Measurements from ENCODE around the gene LSM5.

Gene LSM5

DNA sequence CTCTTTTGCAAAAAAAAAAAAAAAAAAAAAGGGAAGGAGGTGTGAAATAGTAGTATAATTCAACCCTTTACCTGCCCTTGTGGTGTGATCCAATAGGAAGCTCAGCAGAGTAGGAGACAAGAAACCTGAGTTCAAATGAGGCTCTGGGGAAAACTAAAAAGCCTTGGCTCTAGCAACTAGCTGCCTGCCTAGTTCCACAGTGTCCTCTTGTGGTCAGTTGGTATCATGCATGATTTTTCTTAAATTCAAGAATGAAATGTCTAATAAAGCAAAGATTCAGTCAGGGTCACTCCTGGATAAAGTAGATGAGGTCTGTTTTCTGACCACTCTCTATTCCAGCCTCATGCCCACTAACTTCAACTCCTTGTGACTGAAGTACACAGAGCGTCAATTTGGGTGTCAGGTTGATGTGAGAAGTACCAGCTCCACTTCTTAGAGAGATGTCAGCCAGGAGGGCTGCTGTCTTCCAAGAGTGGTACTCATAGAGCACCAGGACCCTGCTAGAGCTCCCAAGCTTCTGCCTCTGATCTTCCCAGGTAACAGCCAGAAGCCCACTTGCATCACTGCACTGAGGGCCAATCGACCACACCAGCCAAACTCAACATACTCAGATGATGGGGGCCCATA lies 10.5 kb downstream of the LSM5 start:
- WGBS (ENCODE audit: extremely low coverage, insufficient coverage, insufficient read length): no CpG with 5 or more reads among the region's 2 CpGs
- H3K18ac ChIP-seq (ENCODE audit: low read length): no peak overlapping the region
- no peak overlapping the region for H3K9ac ChIP-seq (ENCODE audit: low read length)
- H2AFZ ChIP-seq (ENCODE audit: insufficient read depth, low read length, poor library complexity): no peak overlapping the region
- H2AK5ac ChIP-seq (ENCODE audit: low read length): no peak overlapping the region
- no peak overlapping the region for H2BK120ac ChIP-seq (ENCODE audit: insufficient read depth, low read length, poor library complexity)
- H3K14ac ChIP-seq (ENCODE audit: low read length): no peak overlapping the region
- no peak overlapping the region for H4K12ac ChIP-seq (ENCODE audit: low read depth, low read length)
- no peaks in the 10 kb centered on the region for H3K27me3 ChIP-seq (ENCODE audit: insufficient read depth, low read length)
- H3K4me1 ChIP-seq (ENCODE audit: control insufficient read depth in 1 of 2, insufficient read depth in 2 of 2, low read length in 2 of 2): peaks cover 4 to 7% of the 10 kb centered on the region in 2 experiments
- no peak overlapping the region for H4K91ac ChIP-seq (ENCODE audit: low read depth, low read length)
- peak; percentile 42 to 82 for DNase-seq
- H3K36me3 ChIP-seq (ENCODE audit: control insufficient read depth in 1 of 2, insufficient read depth in 2 of 2, low read length in 2 of 2): no peaks in the 10 kb centered on the region
- H3K79me1 ChIP-seq (ENCODE audit: low read length): peaks cover 10% of the 10 kb centered on the region
- no peaks in the 10 kb centered on the region for H3K79me2 ChIP-seq (ENCODE audit: control insufficient read depth, insufficient read depth, low read length, poor library complexity)
- no peak overlapping the region for H3K4me2 ChIP-seq (ENCODE audit: low read length)
- no peak overlapping the region for H2BK5ac ChIP-seq (ENCODE audit: low read depth, low read length, poor library complexity)
- no peak overlapping the region for H3K23ac ChIP-seq (ENCODE audit: low read length)
- no peak overlapping the region for H2BK12ac ChIP-seq (ENCODE audit: low read length)
- no peak overlapping the region for H3K4ac ChIP-seq (ENCODE audit: low read depth, low read length)
- H3K9me3 ChIP-seq (ENCODE audit: insufficient read depth, low read depth, low read length): no peaks in the 10 kb centered on the region
- no peak overlapping the region for H3K27ac ChIP-seq (ENCODE audit: low read depth, low read length)
- H4K8ac ChIP-seq (ENCODE audit: low read depth, low read length): no peak overlapping the region
- H3K4me3 ChIP-seq (ENCODE audit: low read depth, low read length): no peak overlapping the region

DNA sequence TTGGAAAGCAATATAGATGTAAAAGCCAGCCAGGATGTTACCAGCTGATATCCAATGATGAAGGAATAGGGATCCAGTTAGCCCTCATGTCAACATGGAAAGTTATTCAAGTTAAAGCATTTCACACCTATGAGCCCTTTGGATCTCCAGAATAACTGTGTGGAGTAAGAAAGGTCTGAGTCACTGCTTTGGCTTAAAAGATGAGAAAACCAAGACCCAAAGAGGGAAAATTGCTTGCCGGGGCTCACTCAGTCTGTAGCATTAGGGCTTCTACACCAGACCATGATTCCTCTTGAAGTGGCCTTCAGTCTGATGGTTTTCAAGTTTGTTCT lies 12.6 kb downstream of the LSM5 start:
- Histone ChIP-seq H2BK5ac (ENCODE audit: low read depth, low read length, poor library complexity) (no peak overlapping the region), H3K4ac (ENCODE audit: low read depth, low read length) (no peak overlapping the region), H3K27ac (ENCODE audit: low read depth, low read length) (no peak overlapping the region), H3K36me3 (ENCODE audit: control insufficient read depth in 1 of 2, insufficient read depth in 2 of 2, low read length in 2 of 2) (no peaks in the 10 kb centered on the region), H3K4me2 (ENCODE audit: low read length) (no peak overlapping the region), H2AK5ac (ENCODE audit: low read length) (no peak overlapping the region), H3K4me1 (ENCODE audit: control insufficient read depth in 1 of 2, insufficient read depth in 2 of 2, low read length in 2 of 2) (peaks cover 4 to 7% of the 10 kb centered on the region in 2 experiments), H3K9ac (ENCODE audit: low read length) (no peak overlapping the region), H3K14ac (ENCODE audit: low read length) (no peak overlapping the region), H4K91ac (ENCODE audit: low read depth, low read length) (no peak overlapping the region), H4K8ac (ENCODE audit: low read depth, low read length) (no peak overlapping the region), H3K79me2 (ENCODE audit: control insufficient read depth, insufficient read depth, low read length, poor library complexity) (no peaks in the 10 kb centered on the region), H4K12ac (ENCODE audit: low read depth, low read length) (no peak overlapping the region), H3K9me3 (ENCODE audit: insufficient read depth, low read depth, low read length) (no peaks in the 10 kb centered on the region), H3K79me1 (ENCODE audit: low read length) (peaks cover 13% of the 10 kb centered on the region), H3K4me3 (ENCODE audit: low read depth, low read length) (no peak overlapping the region), H2BK12ac (ENCODE audit: low read length) (no peak overlapping the region), H3K23ac (ENCODE audit: low read length) (no peak overlapping the region), H3K18ac (ENCODE audit: low read length) (no peak overlapping the region), H2BK120ac (ENCODE audit: insufficient read depth, low read length, poor library complexity) (no peak overlapping the region), H2AFZ (ENCODE audit: insufficient read depth, low read length, poor library complexity) (no peak overlapping the region), H3K27me3 (ENCODE audit: insufficient read depth, low read length) (no peaks in the 10 kb centered on the region)
- DNase-seq: no peak
- no CpG with 5 or more reads among the region's 1 CpG for WGBS (ENCODE audit: extremely low coverage, insufficient coverage, insufficient read length)

DNA sequence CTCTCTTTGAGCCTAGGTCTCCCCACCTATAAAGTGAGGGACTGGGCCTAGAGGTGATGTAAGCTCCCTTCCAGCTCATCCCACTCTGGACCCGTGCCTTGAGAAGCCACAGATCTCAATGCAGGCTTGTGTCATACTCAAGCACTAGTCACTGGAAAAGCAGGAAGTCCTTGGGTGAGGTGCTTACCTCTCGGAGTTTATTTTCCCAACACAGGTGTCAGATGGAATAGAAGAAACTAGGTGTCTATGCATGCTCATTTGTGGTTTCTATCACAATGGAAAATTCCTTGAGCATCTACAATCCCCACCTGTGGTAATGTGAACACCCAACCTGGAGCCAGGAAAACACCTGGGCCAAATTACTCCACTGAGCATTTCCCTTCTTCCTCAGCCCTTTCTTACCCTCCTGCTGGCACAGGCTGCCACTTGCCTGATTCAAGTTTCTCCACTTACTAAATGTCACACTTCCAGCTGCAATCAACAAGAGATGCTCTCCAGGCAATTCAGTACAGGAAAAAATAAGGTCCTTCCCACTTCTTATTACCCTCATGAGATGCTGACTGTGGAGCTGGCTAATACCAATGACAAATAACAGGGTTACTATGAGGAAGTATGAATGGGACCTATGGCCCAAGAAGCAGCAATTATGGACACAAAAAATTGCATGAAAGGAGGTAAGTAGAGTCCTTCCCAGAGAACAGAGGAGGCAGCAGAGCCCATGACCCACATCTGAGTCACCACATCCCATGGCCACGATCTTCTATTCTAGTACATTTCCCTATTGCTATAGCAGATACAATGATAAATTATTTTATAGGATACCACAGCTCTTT lies 13.1 kb downstream of the LSM5 start:
- Histone ChIP-seq H2BK5ac (ENCODE audit: low read depth, low read length, poor library complexity) (no peak overlapping the region), H3K18ac (ENCODE audit: low read length) (no peak overlapping the region), H3K4ac (ENCODE audit: low read depth, low read length) (no peak overlapping the region), H3K36me3 (ENCODE audit: control insufficient read depth in 1 of 2, insufficient read depth in 2 of 2, low read length in 2 of 2) (no peaks in the 10 kb centered on the region), H3K27ac (ENCODE audit: low read depth, low read length) (no peak overlapping the region), H3K79me1 (ENCODE audit: low read length) (peaks cover 13% of the 10 kb centered on the region), H4K12ac (ENCODE audit: low read depth, low read length) (no peak overlapping the region), H4K91ac (ENCODE audit: low read depth, low read length) (no peak overlapping the region), H3K27me3 (ENCODE audit: insufficient read depth, low read length) (no peaks in the 10 kb centered on the region), H3K79me2 (ENCODE audit: control insufficient read depth, insufficient read depth, low read length, poor library complexity) (no peaks in the 10 kb centered on the region), H2BK12ac (ENCODE audit: low read length) (peak overlapping the region; percentile 6), H3K14ac (ENCODE audit: low read length) (no peak overlapping the region), H3K9me3 (ENCODE audit: insufficient read depth, low read depth, low read length) (no peaks in the 10 kb centered on the region), H2AFZ (ENCODE audit: insufficient read depth, low read length, poor library complexity) (no peak overlapping the region), H2BK120ac (ENCODE audit: insufficient read depth, low read length, poor library complexity) (no peak overlapping the region), H3K4me2 (ENCODE audit: low read length) (no peak overlapping the region), H3K9ac (ENCODE audit: low read length) (no peak overlapping the region), H3K4me3 (ENCODE audit: low read depth, low read length) (no peak overlapping the region), H4K8ac (ENCODE audit: low read depth, low read length) (no peak overlapping the region), H3K23ac (ENCODE audit: low read length) (no peak overlapping the region), H3K4me1 (ENCODE audit: control insufficient read depth in 1 of 2, insufficient read depth in 2 of 2, low read length in 2 of 2) (peaks cover 4 to 7% of the 10 kb centered on the region in 2 experiments), H2AK5ac (ENCODE audit: low read length) (no peak overlapping the region)
- WGBS (ENCODE audit: extremely low coverage, insufficient coverage, insufficient read length): no CpG with 5 or more reads among the region's 3 CpGs
- peak in 1 of 2 donors; percentile 10 for DNase-seq

DNA sequence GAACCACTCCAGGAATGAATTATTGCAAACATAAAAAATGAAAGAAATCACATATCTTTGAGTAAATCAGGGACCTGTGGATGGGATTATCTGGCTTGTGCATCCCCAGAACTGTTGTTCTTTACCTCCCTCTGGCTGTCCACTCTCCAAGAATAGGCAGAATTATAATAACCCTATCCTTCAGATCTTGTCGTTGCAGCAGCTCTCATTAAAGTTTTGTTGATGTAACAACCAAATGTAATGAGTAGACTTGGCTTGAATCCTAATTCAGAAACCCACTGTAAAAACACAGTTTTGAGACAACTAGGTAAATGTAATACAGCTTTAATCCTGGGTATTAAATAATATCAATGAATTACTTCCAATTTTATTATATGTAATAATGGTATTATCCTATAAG lies 16.2 kb downstream of the LSM5 start:
- no peak overlapping the region for H3K27ac ChIP-seq (ENCODE audit: low read depth, low read length)
- peaks cover 12% of the 10 kb centered on the region for H3K79me1 ChIP-seq (ENCODE audit: low read length)
- H2AFZ ChIP-seq (ENCODE audit: insufficient read depth, low read length, poor library complexity): no peak overlapping the region
- H4K12ac ChIP-seq (ENCODE audit: low read depth, low read length): no peak overlapping the region
- no peak overlapping the region for H3K9ac ChIP-seq (ENCODE audit: low read length)
- WGBS (ENCODE audit: extremely low coverage, insufficient coverage, insufficient read length): no CpG with 5 or more reads among the region's 1 CpG
- no peak overlapping the region for H2BK5ac ChIP-seq (ENCODE audit: low read depth, low read length, poor library complexity)
- no peak overlapping the region for H2BK120ac ChIP-seq (ENCODE audit: insufficient read depth, low read length, poor library complexity)
- no peak overlapping the region for H3K18ac ChIP-seq (ENCODE audit: low read length)
- H2AK5ac ChIP-seq (ENCODE audit: low read length): no peak overlapping the region
- H3K79me2 ChIP-seq (ENCODE audit: control insufficient read depth, insufficient read depth, low read length, poor library complexity): no peaks in the 10 kb centered on the region
- H2BK12ac ChIP-seq (ENCODE audit: low read length): no peak overlapping the region
- no peak overlapping the region for H3K14ac ChIP-seq (ENCODE audit: low read length)
- H3K9me3 ChIP-seq (ENCODE audit: insufficient read depth, low read depth, low read length): no peaks in the 10 kb centered on the region
- no peak overlapping the region for H3K23ac ChIP-seq (ENCODE audit: low read length)
- H4K8ac ChIP-seq (ENCODE audit: low read depth, low read length): no peak overlapping the region
- H3K4me1 ChIP-seq (ENCODE audit: control insufficient read depth in 1 of 2, insufficient read depth in 2 of 2, low read length in 2 of 2): peaks cover 10 to 15% of the 10 kb centered on the region in 2 experiments
- H3K4me3 ChIP-seq (ENCODE audit: low read depth, low read length): no peak overlapping the region
- H4K91ac ChIP-seq (ENCODE audit: low read depth, low read length): no peak overlapping the region
- H3K36me3 ChIP-seq (ENCODE audit: control insufficient read depth in 1 of 2, insufficient read depth in 2 of 2, low read length in 2 of 2): no peaks in the 10 kb centered on the region
- no peak overlapping the region for H3K4ac ChIP-seq (ENCODE audit: low read depth, low read length)
- H3K27me3 ChIP-seq (ENCODE audit: insufficient read depth, low read length): no peaks in the 10 kb centered on the region
- no peak for DNase-seq
- no peak overlapping the region for H3K4me2 ChIP-seq (ENCODE audit: low read length)

Measured in trophoblast cell (in vitro differentiated cells and primary cell).